Measurements from ENCODE around the gene PRR19. TPM values are rescaled to one million over a fixed set of nuclear protein-coding genes. Genes with fewer than 3 reads are reported as not detected.

PRR19 gene
- total and polyA plus RNA-seq, 10 of the 15 experiments (the other 5 are each of a cell fraction or from before 2014, with no cell fraction given), result 0.09 to 1.7 (median 0.73) TPM; not detected in 1

DNA sequence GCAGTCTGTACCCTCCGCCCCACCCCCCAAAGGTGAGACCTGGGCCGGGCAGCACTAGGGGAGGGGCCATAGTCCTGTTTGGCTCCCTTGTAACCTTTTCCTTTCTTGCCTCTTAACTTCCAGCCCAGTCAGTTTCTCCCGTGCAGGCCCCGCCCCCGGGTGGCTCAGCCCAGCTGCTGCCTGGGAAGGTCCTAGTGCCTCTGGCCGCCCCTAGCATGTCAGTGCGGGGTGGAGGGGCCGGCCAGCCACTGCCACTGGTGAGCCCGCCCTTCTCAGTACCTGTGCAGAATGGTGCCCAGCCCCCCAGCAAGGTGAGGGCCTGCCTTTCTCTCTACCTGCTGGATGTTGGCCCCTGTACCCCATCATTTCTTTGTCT is 10.5 kb upstream of the PRR19 start:
- Histone ChIP-seq H3K36me3 (ENCODE audit: control insufficient read depth in 2 of 2, insufficient read depth in 2 of 2, low read length in 1 of 2) (peaks cover 24 to 33% of the 10 kb centered on the region in 2 experiments), H3K4me3 (no peak overlapping the region), H3K9me3 (replicated peaks; ENCODE audit: control insufficient read depth, insufficient read depth, low read length) (no peaks in the 10 kb centered on the region), H3K79me2 (ENCODE audit: control insufficient read depth, insufficient read depth, low read length) (no peaks in the 10 kb centered on the region), H3K27ac (ENCODE audit: control insufficient read depth, insufficient read depth) (no peak overlapping the region), H2AFZ (ENCODE audit: control insufficient read depth, low read depth, low read length) (no peak overlapping the region), H3K4me1 (ENCODE audit: control insufficient read depth, insufficient read depth, low read length) (no peaks in the 10 kb centered on the region; the same call in 1 of the 2 replicates), H3K9ac (ENCODE audit: control insufficient read depth, insufficient read depth, low read length) (no peak overlapping the region), H3K4me2 (ENCODE audit: control insufficient read depth, insufficient read depth) (no peak overlapping the region), H3K27me3 (replicated peaks in 1 of 2; ENCODE audit: control insufficient read depth in 2 of 2, insufficient read depth in 2 of 2, low read length in 1 of 2) (no peaks in the 10 kb centered on the region), H4K20me1 (ENCODE audit: control insufficient read depth, insufficient read depth) (no peaks in the 10 kb centered on the region)
- RAD21 ChIA-PET (ENCODE audit: unreplicated experiment), result no interaction called here
- ATAC-seq (no peak), FAIRE-seq (no peak), DNase-seq (ENCODE audit: low read depth, low spot score) (no peak)
- TF ChIP-seq YY1 (IDR thresholded peaks at IDR 0.05; ENCODE audit: low read depth, low read length) (no peak), HDAC2 (IDR thresholded peaks at IDR 0.05) (no peak), CHD2 (IDR thresholded peaks at IDR 0.05; ENCODE audit: borderline replicate concordance, low read depth, low read length) (no peak), GABPA (IDR thresholded peaks at IDR 0.05; ENCODE audit: low read depth) (no peak), ATF7 (IDR thresholded peaks at IDR 0.05; ENCODE audit: low read depth) (no peak), MTA2 (IDR thresholded peaks at IDR 0.05; ENCODE audit: low read depth) (no peak), NBN (IDR thresholded peaks at IDR 0.05) (no peak), POLR2A (IDR thresholded peaks at IDR 0.05; ENCODE audit: low read depth, low read length) (no peak), STAT3 (IDR thresholded peaks at IDR 0.05; ENCODE audit: low read depth, low read length) (no peak), CHD1 (IDR thresholded peaks at IDR 0.05; ENCODE audit: low read depth, low read length) (no peak), FOS (IDR thresholded peaks at IDR 0.05; ENCODE audit: borderline replicate concordance, extremely low read depth, insufficient read length) (no peak), MYB (IDR thresholded peaks at IDR 0.05; ENCODE audit: borderline replicate concordance, low read depth, low read length) (no peak), ZNF622 (IDR thresholded peaks at IDR 0.05) (no peak), NR2F1 (conservative IDR thresholded peaks at IDR 0.05) (no peak), NRF1 (conservative IDR thresholded peaks at IDR 0.05; ENCODE audit: low read depth, low read length) (no peak)
- TF ChIP-seq, protein P1, sequence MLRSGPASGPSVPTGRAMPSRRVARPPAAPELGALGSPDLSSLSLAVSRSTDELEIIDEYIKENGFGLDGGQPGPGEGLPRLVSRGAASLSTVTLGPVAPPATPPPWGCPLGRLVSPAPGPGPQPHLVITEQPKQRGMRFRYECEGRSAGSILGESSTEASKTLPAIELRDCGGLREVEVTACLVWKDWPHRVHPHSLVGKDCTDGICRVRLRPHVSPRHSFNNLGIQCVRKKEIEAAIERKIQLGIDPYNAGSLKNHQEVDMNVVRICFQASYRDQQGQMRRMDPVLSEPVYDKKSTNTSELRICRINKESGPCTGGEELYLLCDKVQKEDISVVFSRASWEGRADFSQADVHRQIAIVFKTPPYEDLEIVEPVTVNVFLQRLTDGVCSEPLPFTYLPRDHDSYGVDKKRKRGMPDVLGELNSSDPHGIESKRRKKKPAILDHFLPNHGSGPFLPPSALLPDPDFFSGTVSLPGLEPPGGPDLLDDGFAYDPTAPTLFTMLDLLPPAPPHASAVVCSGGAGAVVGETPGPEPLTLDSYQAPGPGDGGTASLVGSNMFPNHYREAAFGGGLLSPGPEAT (IDR thresholded peaks at IDR 0.05; ENCODE audit: low read depth), result no peak
- TF ChIP-seq, protein P2, sequence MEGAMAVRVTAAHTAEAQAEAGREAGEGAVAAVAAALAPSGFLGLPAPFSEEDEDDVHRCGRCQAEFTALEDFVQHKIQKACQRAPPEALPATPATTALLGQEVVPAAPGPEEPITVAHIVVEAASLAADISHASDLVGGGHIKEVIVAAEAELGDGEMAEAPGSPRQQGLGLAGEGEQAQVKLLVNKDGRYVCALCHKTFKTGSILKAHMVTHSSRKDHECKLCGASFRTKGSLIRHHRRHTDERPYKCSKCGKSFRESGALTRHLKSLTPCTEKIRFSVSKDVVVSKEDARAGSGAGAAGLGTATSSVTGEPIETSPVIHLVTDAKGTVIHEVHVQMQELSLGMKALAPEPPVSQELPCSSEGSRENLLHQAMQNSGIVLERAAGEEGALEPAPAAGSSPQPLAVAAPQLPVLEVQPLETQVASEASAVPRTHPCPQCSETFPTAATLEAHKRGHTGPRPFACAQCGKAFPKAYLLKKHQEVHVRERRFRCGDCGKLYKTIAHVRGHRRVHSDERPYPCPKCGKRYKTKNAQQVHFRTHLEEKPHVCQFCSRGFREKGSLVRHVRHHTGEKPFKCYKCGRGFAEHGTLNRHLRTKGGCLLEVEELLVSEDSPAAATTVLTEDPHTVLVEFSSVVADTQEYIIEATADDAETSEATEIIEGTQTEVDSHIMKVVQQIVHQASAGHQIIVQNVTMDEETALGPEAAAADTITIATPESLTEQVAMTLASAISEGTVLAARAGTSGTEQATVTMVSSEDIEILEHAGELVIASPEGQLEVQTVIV (IDR thresholded peaks at IDR 0.05; ENCODE audit: borderline replicate concordance, partially characterized antibody), result no peak
- TF ChIP-seq, protein P3, sequence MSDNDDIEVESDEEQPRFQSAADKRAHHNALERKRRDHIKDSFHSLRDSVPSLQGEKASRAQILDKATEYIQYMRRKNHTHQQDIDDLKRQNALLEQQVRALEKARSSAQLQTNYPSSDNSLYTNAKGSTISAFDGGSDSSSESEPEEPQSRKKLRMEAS (IDR thresholded peaks at IDR 0.05; ENCODE audit: low read depth, low read length), result no peak
- 79% methylated on average over 9 of the region's 9 CpGs for WGBS (ENCODE audit: insufficient coverage, insufficient replicate concordance, low lambda C conversion rate, missing lambda C conversion rate)
- in situ Hi-C loops (cut with MboI) (no loop called here), intact Hi-C loops (cut with micrococcal nuclease; ENCODE audit: unreplicated experiment) (no loop called here)
- POLR2A ChIA-PET, result interaction anchor here (0.5 kb wide), 1 partner anchor 13 kb away, joined by 6 read pairs; no protein-coding TSS in a partner anchor
- CTCF ChIA-PET, result interaction anchor here (0.9 kb wide), 1 partner anchor 44 kb away, joined by 3 read pairs; no protein-coding TSS in a partner anchor
- SMC1A ChIA-PET (ENCODE audit: uncharacterized antibody, unreplicated experiment), result no interaction called here
- BruUV-seq (replicated peaks), result no TSS peak

Data from GM12878 (cell line).